DMS53 treated with DMSO at 0.1 percent for 48 hours (cell line): ENCODE results near the gene ASL.
"Not testable (repeated sequence)": the region's sequence is repeated elsewhere in the genome, so short reads cannot be mapped to it uniquely, and the experiment has no call there.

Experiments
- DNase-seq: peaks from one replicate; lab custom pipeline; 2025; ENCODE audit not compliant: unreplicated experiment; lab: John Stamatoyannopoulos, UW

ASL gene

DNA sequence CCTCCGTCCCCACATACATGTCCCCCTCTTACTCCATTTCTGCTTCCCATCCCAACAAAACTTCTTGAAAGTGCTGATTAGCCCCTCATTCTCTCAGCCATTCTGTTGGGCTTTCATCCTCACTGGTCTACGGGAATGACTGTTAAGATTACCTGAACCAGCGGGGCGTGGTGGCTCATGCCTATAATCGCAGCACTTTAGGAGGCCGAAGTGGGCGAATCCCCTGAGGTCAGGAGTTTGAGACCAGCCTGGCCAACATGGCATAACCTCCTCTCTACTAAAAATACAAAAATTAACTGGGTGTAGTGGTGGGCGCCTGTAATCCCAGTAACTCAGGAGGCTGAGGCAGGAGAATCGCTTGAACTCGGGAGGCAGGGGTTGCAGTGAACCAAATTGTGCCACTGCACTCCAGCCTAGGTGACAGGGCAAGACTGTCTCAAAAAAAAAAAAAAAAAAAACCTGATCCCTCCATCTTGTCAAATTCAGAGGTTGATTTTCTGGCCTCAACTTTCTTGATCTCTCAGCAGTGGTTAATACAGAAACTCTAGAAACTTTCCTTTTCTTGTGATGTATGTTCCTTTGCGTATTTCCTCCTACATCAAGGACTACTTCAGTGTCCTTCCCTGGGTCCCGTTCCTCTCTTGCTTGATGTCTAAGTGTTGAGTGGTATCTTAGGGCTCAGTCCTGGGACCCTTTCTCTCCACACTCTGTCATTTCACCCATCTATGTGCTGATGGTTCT lies 41.2 kb downstream of the ASL start:
- DNase-seq: not testable (repeated sequence)

DNA sequence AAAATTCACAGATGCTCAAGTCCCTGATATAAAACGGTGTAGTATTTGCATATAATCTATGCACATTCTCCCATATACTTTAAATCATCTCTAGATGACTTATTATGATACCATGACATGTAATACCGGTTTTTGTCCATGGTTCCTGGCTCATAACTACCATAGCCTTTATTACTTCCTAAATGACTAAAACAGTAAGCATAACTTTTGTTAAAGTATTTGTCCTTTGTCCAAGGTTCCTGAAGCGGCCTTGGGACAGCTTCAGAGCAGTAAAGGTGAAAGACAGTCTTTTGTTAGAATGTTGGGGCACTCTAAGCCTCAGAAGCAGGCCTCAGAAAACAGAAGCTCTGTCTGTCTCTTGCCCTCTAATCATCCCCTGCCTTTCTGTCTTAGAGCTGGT lies 43.0 kb downstream of the ASL start:
- no peak for DNase-seq

DNA sequence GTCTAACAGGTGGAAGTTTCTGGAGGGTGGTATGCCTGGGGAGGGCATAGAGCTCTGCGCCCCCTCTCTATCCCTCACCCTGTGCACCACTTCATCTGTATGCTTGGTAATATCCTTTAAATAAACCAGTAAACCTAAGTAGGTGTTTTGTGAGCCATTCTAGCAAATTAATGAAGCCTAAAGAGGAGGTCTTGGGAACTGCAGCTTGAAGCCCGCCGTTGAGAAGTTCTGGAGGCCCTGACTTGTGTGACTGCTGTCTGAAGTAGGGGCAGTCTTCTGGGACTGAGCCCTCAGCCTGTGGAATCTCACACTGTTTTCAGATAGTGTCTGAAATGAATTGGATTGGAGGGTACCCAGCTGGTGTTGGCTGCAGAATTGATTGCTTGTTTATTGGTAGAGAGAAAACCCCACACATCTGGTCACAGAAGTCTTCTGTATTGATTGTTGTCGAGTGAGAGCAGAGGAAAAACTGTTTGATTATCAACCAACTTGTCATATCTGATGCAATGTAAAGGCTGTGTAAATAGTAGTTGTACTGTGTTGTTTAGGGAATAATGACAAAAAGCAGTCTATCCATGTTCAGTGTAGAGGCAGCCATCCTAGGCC lies 43.7 kb downstream of the ASL start:
- DNase-seq: no peak

DNA sequence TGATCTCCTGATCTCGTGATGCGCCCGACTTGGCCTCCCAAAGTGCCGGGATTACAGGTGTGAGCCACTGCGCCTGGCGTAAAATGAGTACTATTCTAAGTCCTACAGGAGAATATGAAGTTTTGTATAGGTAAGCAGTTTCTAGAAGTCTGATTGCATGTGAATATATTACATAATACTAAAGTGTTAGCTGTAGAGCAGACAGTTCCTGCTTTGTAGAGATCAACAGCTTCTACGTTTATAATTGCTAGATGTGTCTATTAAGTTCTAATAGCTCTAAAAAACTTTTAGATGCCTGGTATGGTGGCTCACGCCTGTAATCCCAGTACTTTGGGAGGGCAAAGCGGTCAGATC lies 47.5 kb downstream of the ASL start:
- no peak for DNase-seq

DNA sequence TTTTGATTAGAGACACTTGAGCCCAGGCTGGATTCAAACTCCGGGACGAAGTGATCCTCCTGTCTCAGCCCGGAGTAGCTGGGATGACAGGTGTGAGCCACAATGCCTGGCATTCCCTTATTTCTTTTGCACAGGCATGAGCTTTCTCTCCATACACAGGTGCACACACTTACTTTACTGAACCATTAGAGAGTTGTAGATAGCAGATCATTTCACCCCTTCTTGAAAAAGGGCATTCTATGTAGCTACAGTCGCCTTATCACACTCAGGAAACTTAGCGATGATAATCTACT lies 48.9 kb downstream of the ASL start:
- DNase-seq: not testable (repeated sequence)

DNA sequence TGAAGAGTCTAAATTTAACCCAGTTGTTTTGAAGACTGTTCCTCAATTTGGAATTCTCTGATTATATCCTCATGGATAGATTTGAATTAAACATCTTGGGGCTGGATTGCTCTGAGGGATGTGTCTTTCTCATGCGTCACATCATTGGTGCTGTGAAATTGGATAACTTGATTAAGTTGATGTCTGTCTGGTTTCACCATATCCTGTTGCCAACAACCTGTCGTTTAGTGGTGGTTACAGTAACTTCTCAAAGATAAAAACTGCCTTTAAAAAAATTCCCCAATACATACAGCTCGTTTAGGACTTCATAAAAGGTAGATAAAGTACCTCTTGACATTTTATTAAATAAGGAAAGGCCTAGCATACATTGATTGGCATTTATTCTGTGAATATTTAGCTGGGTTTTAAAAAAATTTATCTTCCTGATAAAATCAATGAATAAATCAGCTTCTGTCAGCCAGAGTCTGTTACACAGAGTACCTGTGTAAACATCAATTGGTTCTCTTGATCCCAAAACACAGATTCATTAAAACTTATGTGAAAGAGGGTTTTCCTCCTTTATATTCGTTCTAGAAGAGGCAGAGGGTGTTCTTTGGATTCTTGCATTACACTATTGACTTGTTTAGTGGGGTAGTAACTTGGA lies 49.6 kb downstream of the ASL start:
- DNase-seq: no peak

DNA sequence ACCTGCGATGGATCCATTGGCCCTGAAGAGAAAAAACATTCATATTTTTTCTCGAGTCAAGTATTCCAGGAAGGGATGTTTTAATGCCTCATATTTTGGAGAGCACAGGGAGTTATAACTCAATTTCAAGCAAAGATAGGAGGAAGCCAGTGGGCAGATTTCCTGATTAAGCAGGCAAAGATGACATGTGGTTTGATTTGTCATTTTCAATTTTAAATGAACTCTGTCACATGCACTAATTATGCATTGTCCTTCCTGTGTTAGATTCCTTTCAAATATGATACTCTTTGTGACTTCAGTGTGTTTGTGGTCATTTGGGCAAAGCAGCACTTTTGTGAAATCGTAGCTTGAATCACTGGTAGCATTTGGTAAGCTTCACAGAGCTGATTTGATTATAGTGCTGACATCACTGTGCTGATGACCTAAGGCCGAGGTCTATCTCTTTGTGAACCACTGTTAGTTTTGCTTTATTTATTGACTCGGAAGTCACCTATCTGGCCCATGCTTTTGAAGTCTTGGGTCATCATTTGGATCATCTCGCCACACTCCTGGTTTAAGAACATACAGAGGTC lies 50.2 kb downstream of the ASL start:
- not testable (repeated sequence) for DNase-seq

DNA sequence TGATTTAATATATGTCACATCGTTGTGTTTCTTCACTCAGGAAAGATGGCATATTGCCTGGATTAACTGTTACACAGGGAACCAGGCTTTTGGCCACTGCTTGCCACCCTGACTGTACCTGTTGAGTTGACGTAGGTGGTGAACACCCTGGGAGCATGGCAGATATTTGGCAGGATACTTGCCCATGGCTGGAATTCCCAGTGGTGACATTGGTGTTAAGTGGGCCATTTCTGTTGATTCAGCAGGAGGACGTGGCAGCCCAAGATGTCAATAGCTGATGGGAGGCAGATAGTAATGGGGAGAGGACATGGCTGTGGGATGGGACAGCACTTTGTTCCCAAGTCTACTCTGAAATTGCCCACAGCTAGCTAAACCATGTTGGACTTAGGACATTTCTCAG lies 51.6 kb downstream of the ASL start:
- DNase-seq: not testable (repeated sequence)

DNA sequence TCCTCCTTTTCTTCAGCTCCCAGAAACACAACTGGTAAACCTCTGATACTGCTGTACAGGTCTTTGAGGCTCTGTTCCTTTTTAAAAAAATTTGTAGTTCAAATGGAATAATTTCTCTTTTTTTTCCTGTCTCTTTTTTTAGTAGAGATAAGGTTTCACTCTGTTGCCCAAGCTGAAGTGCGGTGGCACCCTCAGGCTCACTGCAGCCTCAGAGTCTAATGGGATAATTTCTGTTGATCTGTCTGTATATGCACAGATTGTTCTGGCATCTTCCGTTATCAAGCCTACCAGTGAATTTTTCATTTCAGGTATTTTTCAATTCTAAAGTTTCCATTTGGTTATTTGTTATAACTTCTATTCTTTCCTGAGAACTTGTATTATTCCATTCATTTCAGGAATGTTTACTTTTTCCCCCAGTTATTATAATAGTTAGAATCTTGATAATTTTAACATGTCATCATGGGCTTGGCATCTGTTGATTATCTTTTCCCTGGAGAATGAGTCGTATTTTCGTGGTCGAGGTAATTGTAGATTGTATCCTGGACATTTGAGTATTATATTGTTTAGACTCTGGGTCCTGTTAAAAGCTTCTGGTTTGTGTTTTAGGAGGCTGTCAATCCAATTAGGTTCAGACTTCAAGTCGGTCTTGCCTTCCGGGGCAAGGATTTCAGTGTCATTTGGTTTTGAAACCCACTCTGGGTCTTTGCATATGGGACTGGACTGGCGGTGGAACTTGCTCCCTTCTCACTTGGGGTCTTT lies 63.6 kb downstream of the ASL start:
- DNase-seq: no peak

DNA sequence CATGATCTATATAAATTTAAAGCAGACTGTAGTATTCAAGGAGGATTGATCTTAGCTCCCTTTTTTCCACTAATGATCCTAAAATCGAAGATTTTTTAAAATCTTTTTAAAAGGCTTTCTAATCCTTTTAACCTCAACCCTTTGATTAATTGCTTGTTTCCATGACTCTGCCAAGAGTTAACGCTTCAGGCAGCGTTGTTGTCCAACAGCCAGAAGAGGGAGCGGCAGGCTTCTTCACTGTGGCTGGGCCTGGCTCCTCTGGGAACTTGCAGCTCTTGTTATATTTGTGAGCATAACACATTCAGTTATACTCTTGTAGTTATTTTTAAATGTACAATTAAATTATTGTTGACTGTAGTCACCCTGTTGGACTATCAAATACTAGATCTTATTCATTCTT lies 65.3 kb downstream of the ASL start:
- DNase-seq: no peak

DNA sequence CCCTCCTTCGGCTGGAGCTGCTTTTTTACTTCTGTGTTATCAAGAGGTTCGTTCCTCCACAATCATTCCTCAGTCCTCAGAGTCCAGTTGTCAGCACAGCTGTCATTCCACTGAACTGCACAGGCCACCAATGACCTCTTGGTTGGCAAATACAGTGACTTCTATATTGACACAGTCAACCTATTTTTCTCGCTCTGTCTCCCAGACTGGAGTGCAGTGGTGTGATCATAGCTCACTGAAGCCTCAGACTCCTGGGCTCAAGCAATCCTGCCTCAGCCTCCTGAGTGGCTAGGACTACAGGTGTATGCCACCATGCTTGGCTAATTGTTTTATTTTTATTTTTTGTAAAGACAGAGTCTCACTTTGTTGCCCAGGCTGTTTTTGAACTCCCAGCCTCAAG lies 66.7 kb downstream of the ASL start:
- no peak for DNase-seq

DNA sequence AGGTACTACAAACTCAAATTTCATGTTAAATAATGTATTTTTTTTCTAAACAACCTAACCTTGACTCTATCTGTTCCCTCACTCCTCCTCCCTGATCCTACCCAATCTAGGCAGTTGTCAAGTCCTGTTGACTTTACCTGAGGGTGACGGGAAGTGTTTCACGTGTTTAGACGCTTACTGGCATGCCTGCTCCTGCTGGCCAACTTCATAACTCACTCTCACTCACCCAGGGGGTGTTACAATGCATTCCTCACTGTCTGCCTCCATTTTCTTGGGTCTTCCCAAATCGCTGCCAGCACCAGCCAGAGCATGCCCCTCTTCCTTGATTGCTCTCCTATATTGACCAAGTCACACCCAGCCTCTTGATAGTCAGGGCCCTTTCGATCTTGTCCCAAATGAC lies 67.4 kb downstream of the ASL start:
- DNase-seq: no peak
